HuH-7 (cell line): Measurements from ENCODE around the gene CDA.

ENCODE experiments used
- DNase-seq: peaks from one replicate; pipeline ENCODE4 v3.0.0; 2011; ENCODE audit warnings: low spot score

Gene CDA

GRCh38 chr1:20588634-20589225 lies at the start of gene CDA:
Gene CDA (plus strand): TSS chr1:20589097. CDS start chr1:20589130, 33 bp downstream.
- DNase-seq: peak; percentile 60

- no peak for DNase-seq
Measured at GRCh38 chr1:20540281-20540680, 48.6 kb upstream of the CDA start.

- DNase-seq: no peak
Measured at GRCh38 chr1:20546637-20547036, 42.3 kb upstream of the CDA start.

- DNase-seq: no peak
Measured at GRCh38 chr1:20551161-20551560, 37.7 kb upstream of the CDA start.

- peak; percentile 97 for DNase-seq
Measured at GRCh38 chr1:20551945-20552727, 36.8 kb upstream of the CDA start, which contains the start of gene FAM43B. Gene FAM43B (plus strand): TSS chr1:20552573. CDS start chr1:20552974, 401 bp downstream.

GRCh38 chr1:20552728-20553445 lies 36.0 kb upstream of the CDA start:
- no peak for DNase-seq

- DNase-seq: no peak
Measured at GRCh38 chr1:20555025-20555757, 33.7 kb upstream of the CDA start.

GRCh38 chr1:20555758-20556120 lies 33.2 kb upstream of the CDA start:
- DNase-seq: no peak

- DNase-seq: no peak
Measured at GRCh38 chr1:20558191-20558590, 30.7 kb upstream of the CDA start.

- DNase-seq: no peak
Measured at GRCh38 chr1:20560966-20561365, 27.9 kb upstream of the CDA start.

- no peak for DNase-seq
Measured at GRCh38 chr1:20565234-20565633, 23.7 kb upstream of the CDA start.

- no peak for DNase-seq
Measured at GRCh38 chr1:20569523-20570098, 19.3 kb upstream of the CDA start.

GRCh38 chr1:20571427-20571826 lies 17.5 kb upstream of the CDA start:
- no peak for DNase-seq

GRCh38 chr1:20573987-20574386 lies 14.9 kb upstream of the CDA start:
- no peak for DNase-seq

GRCh38 chr1:20574686-20575540 lies 14.0 kb upstream of the CDA start:
- DNase-seq: peak; percentile 80

- no peak for DNase-seq
Measured at GRCh38 chr1:20575541-20576336, 13.2 kb upstream of the CDA start.

GRCh38 chr1:20578062-20578461 lies 10.8 kb upstream of the CDA start:
- DNase-seq: no peak

- no peak for DNase-seq
Measured at GRCh38 chr1:20578721-20579395, 10.0 kb upstream of the CDA start.

GRCh38 chr1:20584890-20585289 lies 4.0 kb upstream of the CDA start:
- no peak for DNase-seq
